ENCODE results near the gene GALNT9.

DNA sequence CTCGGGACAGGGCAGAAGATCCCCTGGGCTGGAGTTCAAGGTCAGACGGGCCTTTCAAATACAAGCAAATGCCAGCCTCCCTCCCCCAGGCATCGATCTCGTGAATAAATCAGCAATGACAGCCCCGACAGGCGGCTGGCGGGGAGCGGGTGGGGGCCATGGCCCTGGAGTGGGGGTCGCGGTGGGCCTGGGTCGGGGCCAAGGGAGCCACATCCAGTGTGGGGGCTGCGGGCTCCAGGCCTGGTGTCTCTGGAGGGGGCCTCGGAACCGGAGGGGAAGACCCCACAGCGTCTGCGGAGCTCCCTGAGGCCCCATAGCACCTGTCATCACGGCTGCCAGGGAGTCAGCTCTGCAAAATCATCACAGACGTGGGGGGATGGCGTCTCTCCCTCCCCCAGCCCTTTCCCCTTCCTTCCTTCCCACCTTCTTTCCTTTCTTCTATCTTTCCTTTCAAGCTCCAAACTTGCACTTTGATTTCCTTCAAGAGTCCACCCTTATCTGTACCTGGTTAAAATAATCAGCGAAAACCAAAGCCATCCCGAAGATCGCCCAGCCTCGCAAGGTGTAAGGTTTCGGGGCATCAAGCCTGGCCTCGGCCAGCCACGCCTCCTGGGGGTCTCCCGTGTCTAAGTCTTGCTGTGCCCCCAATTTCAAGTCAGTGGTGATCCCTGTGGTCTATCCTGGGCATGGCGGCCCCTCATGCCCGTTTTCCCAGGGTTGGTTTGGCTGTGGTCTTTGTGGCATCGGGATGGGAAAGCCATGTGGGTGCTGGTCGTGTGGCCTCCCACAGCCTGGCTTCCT lies 93.1 kb downstream of the GALNT9 start:
- TF ChIP-seq, protein P1, sequence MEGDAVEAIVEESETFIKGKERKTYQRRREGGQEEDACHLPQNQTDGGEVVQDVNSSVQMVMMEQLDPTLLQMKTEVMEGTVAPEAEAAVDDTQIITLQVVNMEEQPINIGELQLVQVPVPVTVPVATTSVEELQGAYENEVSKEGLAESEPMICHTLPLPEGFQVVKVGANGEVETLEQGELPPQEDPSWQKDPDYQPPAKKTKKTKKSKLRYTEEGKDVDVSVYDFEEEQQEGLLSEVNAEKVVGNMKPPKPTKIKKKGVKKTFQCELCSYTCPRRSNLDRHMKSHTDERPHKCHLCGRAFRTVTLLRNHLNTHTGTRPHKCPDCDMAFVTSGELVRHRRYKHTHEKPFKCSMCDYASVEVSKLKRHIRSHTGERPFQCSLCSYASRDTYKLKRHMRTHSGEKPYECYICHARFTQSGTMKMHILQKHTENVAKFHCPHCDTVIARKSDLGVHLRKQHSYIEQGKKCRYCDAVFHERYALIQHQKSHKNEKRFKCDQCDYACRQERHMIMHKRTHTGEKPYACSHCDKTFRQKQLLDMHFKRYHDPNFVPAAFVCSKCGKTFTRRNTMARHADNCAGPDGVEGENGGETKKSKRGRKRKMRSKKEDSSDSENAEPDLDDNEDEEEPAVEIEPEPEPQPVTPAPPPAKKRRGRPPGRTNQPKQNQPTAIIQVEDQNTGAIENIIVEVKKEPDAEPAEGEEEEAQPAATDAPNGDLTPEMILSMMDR (conservative IDR thresholded peaks at IDR 0.05; ENCODE audit: low read depth, low read length) = no peak
- TF ChIP-seq EZH2phosphoT487 (IDR thresholded peaks at IDR 0.05; ENCODE audit: borderline replicate concordance, low read length) = no peak
- TF ChIP-seq EZH2 (IDR thresholded peaks at IDR 0.05; ENCODE audit: low read length, unreplicated experiment) = no peak
